ENCODE measurements around the gene APOL4.
A peak's percentile ranks its signal among the peaks of the same experiment; 100 is the strongest.
"Not testable (repeated sequence)": the region's sequence is repeated elsewhere in the genome, so short reads cannot be mapped to it uniquely, and the experiment has no call there.

The APOL4 gene

DNA sequence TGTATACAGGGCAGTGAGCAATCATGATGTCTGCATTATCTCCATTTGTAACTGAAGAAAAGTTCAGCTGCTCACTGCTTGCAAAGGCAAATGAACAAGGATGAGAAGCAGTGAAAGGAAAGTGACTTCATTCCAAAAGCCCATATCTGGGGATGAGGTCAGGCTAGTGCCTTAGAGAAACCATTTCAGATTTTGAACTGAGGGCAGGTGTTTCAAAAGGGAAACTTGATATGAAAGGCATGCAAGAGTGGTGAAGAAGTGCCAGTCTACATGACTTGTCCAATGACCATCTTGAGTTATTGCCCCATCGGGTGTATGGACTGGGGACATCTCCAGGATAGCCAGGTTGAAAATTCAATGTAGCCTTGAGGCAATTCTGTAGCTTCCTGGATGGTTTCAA, 7.3 kb upstream of the APOL4 start:
- FAIRE-seq (peak; percentile 52), DNase-seq (ENCODE audit: low spot score) (no peak)

DNA sequence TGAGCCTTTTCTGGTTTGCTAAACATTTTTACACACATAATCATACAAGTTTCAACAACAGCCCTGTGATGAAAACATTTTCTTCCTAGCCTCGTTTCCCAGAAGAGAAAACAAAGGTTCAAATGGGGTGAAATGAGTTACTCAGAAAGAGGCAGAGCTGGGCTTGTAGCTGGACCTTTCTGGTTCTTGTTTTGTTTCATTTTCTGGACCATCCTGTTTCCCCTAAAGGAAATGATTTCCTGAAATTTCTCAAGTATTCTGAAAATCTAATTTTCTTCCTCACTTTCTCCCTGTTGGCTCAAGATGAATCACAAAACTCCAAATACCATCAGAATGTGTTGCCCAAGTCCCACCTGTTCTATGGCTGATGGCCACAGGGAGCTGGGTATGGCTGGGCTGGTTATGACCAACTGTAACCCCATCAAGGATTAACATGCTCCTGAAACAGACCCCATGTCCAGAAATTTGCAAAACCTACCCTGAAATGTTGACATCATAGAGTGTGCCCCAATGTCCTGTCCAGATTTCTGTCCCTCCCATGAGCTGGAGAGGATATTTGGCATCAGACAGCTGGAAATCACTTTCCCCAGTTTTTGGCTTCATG, 6.7 kb upstream of the APOL4 start:
- no peak for DNase-seq (ENCODE audit: low spot score)
- no peak for FAIRE-seq

DNA sequence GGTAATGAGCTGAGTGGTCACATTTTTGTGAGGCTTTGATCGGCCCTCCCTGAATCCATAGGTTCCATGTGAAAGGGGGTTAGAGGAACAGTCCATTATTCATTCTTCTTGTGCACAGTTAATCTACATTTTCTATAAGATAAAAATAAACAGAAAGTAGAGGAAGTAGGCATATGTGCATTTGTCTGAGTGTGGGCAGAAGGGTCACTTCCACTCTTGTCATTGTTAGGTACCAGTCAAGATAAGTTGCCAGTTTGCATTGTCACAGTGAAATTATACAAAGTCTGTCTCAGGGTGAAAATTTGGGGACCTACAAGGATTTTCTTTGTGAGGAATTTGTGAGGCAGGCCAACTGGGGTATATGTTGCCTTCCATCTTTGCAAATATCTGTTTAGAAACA, 4.6 kb upstream of the APOL4 start:
- no peak for DNase-seq (ENCODE audit: low spot score)
- no peak for FAIRE-seq

DNA sequence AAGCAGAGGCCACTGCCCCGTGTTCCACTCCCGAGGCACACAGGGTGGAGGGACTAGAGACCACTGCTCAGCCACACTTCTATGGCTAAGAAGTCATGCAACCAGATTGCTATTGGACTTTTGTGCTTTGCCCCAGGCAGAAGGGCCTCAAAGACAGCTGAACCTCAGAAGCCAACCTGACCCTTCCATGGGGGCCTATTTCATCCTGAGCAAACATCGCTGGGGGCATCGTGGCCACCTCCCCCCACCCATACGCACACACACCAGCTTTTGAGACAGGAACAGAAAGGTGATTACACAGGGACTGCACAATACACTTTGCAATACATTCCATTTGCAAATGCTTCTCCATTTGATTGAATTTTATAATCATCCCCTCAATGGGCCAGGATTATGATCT, 4.0 kb upstream of the APOL4 start:
- FAIRE-seq; DNase-seq (ENCODE audit: low spot score): not testable (repeated sequence)

- no peak for FAIRE-seq
Measured at GRCh38 chr22:36204632-36205015, 3.0 kb upstream of the APOL4 start.

GRCh38 chr22:36204001-36204631, 2.5 kb upstream of the APOL4 start:
- DNase-seq (ENCODE audit: low spot score) (no peak), FAIRE-seq (no peak)

More at GRCh38 chr22:36204632-36205015, 3.0 kb upstream of the APOL4 start:
- DNase-seq (ENCODE audit: low spot score) = no peak

DNA sequence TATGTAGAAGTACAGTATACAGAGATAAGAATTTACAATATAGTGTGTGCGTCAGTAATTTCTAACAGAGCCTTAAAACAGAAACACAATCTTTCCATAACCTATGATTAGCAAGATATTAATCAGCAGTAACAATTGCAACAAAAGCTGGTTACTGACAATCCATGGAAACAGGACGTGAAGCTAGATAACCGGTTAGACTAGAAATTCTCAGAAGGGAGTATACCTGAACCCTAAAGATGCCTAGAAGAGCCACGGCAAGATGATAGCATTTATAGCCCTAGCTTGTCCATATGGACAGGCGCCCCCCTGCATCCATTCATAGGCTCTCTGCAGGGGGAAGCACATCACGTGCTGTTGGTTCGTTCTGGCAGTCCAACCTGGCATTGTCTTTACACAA, 1.8 kb upstream of the APOL4 start:
- not testable (repeated sequence) for FAIRE-seq; DNase-seq (ENCODE audit: low spot score)

DNA sequence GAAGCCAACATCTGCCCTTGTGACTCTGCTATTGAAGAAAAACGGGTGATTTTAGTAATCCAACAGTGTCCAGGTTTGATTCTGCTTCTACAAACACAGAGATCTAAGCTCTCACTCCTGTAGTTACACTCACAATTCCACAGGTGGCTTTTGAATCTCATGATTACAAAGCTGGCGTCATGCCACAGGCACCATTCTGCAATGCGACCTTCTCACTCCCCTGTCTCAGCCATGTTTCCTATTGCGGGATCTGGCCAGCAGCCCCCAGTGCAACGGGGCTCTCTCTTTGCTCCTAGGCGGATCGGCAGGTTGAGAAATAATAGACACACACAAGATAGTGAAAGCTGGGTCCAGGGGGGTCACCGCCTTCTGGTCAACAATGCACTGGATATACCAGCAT, 1.3 kb upstream of the APOL4 start:
- FAIRE-seq; DNase-seq (ENCODE audit: low spot score): not testable (repeated sequence)

DNA sequence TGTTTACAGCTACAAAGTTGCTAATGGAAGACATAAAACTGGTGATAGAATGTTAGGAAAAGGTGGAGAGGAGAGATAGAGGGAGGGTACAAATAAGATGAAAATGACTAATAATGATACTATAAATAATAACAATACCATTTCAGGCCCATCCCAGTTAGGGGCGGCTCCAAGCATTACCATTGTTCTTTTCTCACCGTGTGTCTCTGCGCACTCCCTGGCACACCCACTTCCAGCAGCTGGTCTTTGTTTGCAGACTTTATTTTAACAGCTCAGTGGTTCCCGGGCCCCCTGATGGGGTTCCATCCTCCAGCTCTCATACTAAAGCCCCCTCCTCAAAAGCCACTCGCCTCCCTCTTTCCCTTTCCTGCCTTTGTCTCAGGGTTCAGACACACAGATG, 584 bp downstream of the APOL4 start:
- FAIRE-seq; DNase-seq (ENCODE audit: low spot score): not testable (repeated sequence)

GRCh38 chr22:36199001-36199551, 2.5 kb downstream of the APOL4 start:
- DNase-seq (ENCODE audit: low spot score) (no peak), FAIRE-seq (no peak)

GRCh38 chr22:36198536-36198935, 3.1 kb downstream of the APOL4 start:
- DNase-seq (ENCODE audit: low spot score) = no peak
- FAIRE-seq = no peak

GRCh38 chr22:36197514-36198146, 4.0 kb downstream of the APOL4 start:
- DNase-seq (ENCODE audit: low spot score) = peak; percentile 24
- no peak for FAIRE-seq

- FAIRE-seq = no peak
- peak; percentile 39 for DNase-seq (ENCODE audit: low spot score)
Measured at GRCh38 chr22:36197065-36197440, 4.6 kb downstream of the APOL4 start.

DNA sequence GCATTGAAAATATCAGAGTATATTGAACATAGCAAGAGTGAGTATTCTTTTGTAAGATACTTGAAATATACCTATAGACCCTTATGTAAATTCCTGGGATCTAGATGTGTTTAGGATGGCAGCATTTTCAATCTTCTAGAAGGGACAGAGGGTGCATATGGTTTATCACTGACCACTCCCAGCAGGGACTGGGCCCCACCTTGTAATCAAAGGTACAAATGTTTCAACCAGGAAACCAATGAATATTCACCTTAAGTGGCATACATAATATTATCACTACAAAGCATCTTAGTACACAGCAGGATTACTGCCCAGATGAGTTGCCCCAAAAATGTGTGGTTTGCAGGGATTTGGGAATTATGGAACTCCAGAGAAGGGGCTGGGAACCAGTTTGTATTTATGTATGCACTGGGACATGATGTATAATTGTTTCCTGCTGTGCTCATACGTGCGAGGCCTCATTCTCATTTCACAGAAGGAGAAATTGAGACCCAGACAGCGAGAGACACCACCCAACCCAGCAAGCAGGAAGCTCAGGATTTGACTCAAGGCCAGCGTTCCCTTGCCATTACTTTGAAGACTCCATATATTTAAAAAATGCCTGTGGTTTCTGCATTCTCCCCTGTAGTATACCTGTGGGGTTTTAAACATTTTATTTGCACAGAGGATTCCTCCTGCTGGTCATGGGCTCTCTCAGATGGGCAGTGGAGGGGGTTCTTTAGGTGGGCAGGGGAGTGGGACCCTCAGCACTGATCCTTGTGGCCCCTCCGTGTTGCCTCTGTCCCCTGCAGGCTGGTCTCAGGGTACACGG, 5.2 kb downstream of the APOL4 start:
- FAIRE-seq (no peak), DNase-seq (ENCODE audit: low spot score) (no peak)

DNA sequence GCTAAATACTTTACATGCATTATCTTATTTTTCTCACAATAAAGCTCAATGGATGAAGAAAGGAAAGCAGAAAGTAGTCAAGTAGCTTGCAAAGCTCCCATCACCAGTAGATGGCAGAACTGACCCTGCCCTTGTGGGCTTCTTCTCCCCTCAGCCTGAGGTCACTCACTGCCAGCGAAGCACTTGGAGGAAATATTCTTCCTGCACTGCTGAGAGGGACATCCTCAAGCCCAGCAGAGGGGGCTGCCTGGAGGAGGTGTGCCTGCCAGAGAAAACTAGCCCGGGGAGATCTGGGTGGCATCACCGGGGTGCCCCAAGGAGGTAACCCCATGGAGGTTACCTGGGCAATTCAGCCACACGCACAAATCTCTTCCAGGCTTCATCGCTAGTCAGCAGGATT, 6.6 kb downstream of the APOL4 start:
- FAIRE-seq = peak; percentile 97
- peak; percentile 49 for DNase-seq (ENCODE audit: low spot score)

- FAIRE-seq = no peak
Measured at GRCh38 chr22:36194385-36194784, 7.2 kb downstream of the APOL4 start.

GRCh38 chr22:36193577-36193976, 8.0 kb downstream of the APOL4 start:
- FAIRE-seq (peak; percentile 13), DNase-seq (ENCODE audit: low spot score) (no peak)

More at GRCh38 chr22:36194385-36194784, 7.2 kb downstream of the APOL4 start:
- DNase-seq (ENCODE audit: low spot score) = no peak

- DNase-seq (ENCODE audit: low spot score) = no peak
- FAIRE-seq = no peak
Measured at GRCh38 chr22:36193171-36193570, 8.4 kb downstream of the APOL4 start.

- peak; percentile 55 for DNase-seq (ENCODE audit: low spot score)
- no peak for FAIRE-seq
Measured at GRCh38 chr22:36192542-36192941, 9.1 kb downstream of the APOL4 start.

GRCh38 chr22:36191106-36191836, 10.3 kb downstream of the APOL4 start:
- FAIRE-seq (peak; percentile 83), DNase-seq (ENCODE audit: low spot score) (no peak)

DNA sequence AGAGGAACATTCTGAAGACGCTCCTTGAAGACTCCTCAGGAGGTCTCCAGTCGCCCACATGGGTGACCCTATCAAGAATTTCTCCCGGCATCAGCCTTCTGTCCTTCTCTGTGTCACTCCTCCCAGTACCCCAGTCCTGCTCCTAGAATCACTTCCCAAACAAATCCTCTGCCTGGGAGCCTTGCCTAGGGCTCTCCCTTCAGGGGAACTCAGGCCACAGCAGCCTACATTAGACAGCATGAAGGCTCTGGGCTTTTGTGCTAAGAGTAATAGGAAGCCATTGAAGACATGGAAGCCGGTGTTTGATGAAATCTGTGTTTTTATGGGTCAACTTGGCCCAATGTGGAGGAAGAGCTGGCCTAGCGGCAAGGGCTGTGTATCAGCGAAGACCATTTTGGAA, 13.7 kb downstream of the APOL4 start:
- FAIRE-seq = not testable (repeated sequence)

More for the DNA sequence above, 13.7 kb downstream of the APOL4 start:
- not testable (repeated sequence) for DNase-seq (ENCODE audit: low spot score)

Measured in urothelium cell line (cell line).